HUDEP-2 (cell line): Measurements from ENCODE around the gene SLC22A7.

Source experiments
- DNase-seq, 76 experiments: peaks; one replicate each; lab custom pipeline; 2025; ENCODE audit not compliant: unreplicated experiment in 76 of 76; lab: John Stamatoyannopoulos, UW

The SLC22A7 gene

DNA sequence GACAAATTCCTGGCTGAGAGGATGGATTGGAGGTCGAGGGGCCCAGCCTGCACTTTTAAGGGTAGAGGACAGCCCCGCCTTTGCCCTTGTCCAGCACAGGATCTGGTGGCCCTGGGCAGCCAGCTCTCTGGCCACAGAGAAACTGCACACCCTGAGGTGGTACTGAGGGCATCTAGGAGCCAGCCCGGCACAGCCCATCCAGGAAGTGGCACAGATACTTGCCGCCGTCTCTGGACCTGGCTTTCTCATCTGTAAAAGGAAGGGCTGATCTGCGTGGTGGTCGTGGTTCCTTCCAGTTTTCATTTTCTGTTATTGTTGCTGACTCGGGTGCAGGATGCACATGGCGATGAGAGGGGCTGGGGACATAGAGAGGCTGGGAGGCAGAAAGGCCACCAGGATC is 16.0 kb upstream of the SLC22A7 start:
- DNase-seq: no peak

GRCh38 chr6:43282636-43283513 is 15.2 kb upstream of the SLC22A7 start:
- no peak for DNase-seq

GRCh38 chr6:43283514-43283901 is 14.6 kb upstream of the SLC22A7 start:
- no peak for DNase-seq

- no peak for DNase-seq
Measured at GRCh38 chr6:43283905-43284304, 14.2 kb upstream of the SLC22A7 start.

DNA sequence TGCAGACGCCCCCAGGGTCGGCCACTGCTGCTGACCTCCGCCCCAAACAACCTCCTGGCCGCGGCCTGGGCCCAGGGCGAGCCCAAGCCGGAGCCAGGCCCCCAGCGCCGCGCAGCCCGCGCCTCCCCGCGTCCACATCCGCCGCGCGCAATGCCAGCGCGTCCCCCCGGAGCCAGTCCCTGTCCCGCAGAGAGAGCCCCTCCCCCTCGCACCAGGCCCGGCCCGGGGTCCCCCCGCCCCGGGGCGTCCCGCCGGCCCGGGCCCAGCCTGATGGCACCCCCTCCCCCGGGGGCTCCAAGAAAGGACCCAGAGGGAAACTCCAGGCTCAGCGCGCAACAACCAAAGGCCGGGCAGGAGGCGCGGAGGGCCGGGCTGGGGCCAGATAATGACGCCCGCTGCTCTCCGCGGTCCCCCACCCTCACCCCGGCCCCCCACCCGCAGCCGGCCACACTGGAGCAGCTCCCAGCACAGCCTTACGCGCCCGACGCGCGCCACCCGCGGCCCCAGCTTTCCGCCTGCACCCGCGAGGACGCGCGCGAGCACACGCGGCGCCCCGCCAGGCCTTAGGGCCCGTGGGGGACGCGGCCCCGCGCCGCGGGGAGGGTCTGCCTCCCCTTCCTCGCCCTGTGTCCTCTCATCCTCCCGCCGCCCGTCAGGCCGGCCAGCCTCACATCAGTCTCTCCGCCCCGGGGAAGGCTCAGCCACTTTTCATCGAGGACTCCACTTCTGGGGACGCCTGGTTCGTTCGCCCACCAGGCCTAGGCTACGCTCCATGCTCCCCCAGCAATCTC is 12.9 kb upstream of the SLC22A7 start:
- no peak for DNase-seq

GRCh38 chr6:43285832-43286231 is 12.2 kb upstream of the SLC22A7 start:
- DNase-seq: no peak

GRCh38 chr6:43286456-43286979 is 11.5 kb upstream of the SLC22A7 start:
- no peak for DNase-seq

DNA sequence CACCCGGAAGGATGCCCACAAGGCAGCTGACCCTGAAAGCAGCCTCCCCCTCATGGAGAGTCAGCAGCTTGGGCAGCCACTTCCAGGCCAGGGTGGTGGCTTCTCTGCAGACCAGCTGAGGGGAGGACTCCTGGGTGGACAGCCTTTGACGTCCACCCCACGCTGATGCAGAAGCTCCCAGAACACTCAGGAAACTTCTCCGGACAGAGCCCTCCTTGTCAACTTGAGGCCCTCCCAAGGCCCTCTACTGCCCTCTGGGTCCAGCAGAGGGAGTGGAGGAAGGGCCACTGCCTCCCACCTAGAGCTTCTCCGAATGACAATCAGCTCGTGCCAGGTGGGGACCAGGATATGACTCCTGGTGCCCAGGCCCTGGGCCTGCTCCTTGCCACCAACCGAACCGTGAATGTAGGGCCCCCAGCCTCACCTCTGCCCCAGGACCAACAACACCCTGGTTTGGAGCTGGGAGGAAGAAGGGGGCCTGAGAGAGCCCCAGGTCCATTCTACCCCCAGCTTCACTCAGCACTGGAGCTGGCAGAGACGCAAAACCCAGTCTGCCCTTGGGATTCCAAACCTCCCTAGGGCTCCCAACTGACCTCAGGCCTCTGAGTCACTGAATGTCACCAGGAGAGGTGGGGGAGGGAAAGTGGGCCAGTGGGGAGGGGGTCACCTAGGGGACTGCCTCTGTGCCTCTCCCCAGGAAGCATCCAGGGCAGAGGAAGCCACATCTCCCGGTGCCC is 10.9 kb upstream of the SLC22A7 start:
- no peak for DNase-seq

- no peak for DNase-seq
Measured at GRCh38 chr6:43287717-43288679, 10.1 kb upstream of the SLC22A7 start.

- no peak for DNase-seq
Measured at GRCh38 chr6:43290339-43290904, 7.6 kb upstream of the SLC22A7 start.

DNA sequence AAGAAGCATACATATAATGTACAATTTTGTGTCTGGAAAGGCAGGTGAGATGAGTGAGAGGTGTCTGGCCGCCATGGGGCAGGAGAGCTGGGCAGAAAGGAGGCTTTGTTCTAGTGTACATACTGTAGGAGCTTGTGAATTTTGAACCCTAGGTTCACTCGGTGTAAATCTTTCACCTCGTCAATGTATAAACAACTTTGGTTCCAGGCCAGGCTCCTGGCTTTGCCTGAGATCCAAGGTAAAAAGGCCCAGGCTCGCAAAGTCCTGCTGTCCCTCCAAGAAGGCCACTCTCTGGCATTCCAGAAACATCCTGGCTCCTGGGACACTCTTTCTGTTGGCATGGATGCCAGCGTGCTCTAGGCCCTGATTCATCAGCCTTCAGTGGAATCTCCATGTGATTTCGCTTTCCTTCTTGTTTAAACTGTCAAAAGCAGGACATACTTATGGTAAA is 7.1 kb upstream of the SLC22A7 start:
- no peak for DNase-seq

- DNase-seq: no peak
Measured at GRCh38 chr6:43291708-43292107, 6.4 kb upstream of the SLC22A7 start.

GRCh38 chr6:43292341-43292740 is 5.7 kb upstream of the SLC22A7 start:
- no peak for DNase-seq

- DNase-seq: no peak
Measured at GRCh38 chr6:43292763-43293318, 5.2 kb upstream of the SLC22A7 start.

DNA sequence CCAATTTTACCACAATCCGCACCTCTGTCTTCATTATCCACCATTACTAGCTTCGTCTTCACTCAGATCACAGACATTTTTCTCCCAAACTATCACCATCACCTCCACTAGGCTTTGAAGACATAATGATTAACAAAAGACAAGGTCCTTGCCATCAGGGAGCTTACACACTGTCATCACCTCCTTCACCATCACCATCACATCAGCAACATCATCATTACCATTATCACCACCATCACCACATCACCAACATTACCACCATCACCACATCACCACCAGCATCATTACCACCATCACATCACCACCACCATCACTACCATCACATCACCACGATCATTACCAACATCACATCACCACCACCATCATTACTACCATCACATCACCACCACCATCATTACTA is 4.4 kb upstream of the SLC22A7 start:
- no peak for DNase-seq

DNA sequence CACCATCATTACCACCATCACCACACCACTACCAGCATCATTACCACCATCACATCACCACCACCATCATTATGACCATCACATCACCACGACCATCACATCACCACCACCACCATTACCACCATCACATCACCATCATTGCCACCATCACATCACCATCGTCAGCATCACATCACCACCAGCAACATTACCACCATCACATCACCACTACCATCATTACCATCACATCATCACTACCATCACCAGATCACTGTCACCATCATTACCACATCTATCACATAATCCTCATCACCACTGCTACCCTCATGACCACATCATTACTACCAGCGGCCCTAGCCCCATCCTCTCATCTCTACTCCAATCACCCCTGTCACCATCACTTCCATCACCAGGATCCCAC is 3.5 kb upstream of the SLC22A7 start:
- DNase-seq: no peak

GRCh38 chr6:43295456-43295855 is 2.6 kb upstream of the SLC22A7 start:
- DNase-seq: no peak

- DNase-seq: no peak
Measured at GRCh38 chr6:43296780-43297497, 1.1 kb upstream of the SLC22A7 start.
